Fibroblast of lung (primary cell): ENCODE data around the gene NUDT21. TPM values are rescaled to one million over a fixed set of nuclear protein-coding genes. Genes with fewer than 3 reads are reported as not detected.
A peak's percentile ranks its signal among the peaks of the same experiment; 100 is the strongest.

Experiments used
- DNase-seq, 2 donors: peaks; one replicate each; pipeline versions ENCODE4 v3.0.0 to v3.0.0-alpha.2; 2010; ENCODE audit warnings: low read depth in 2 of 2
- H2AFZ ChIP-seq: 2 replicates; pipeline ENCODE4 v1.5.1; 2012; ENCODE audit warnings: low read length, control low read depth, inconsistent platforms
- H3K27ac ChIP-seq: 2 replicates; pipeline ENCODE4 v1.5.1; 2011; ENCODE audit warnings: low read length, control low read depth; ENCODE audit not compliant: insufficient read depth
- H3K27me3 ChIP-seq: 2 replicates; pipeline ENCODE4 v1.5.1; 2011; ENCODE audit warnings: mild to moderate bottlenecking, low read length; ENCODE audit not compliant: control insufficient read depth, insufficient read depth
- H3K36me3 ChIP-seq: 2 replicates; pipeline ENCODE4 v1.5.1; 2011; ENCODE audit warnings: low read length; ENCODE audit not compliant: control insufficient read depth, insufficient read depth
- H3K4me1 ChIP-seq: 2 replicates; pipeline ENCODE4 v1.5.1; 2011; ENCODE audit warnings: low read length; ENCODE audit not compliant: control insufficient read depth, insufficient read depth; ENCODE audit errors: extremely low read depth
- H3K4me2 ChIP-seq: 2 replicates; pipeline ENCODE4 v1.5.1; 2011; ENCODE audit warnings: low read length, control low read depth; ENCODE audit not compliant: insufficient read depth; ENCODE audit errors: extremely low read depth
- H3K4me3 ChIP-seq, 4 experiments: fragments of 200-600 bp in 1 of 4; sonication (generic) in 1 of 4; replicated peaks in 1 of 4; 2 replicates each; pipeline ENCODE4 v1.5.1; 2011 to 2016; ENCODE audit warnings: low read length in 4 of 4, low read depth in 3 of 4, mild to moderate bottlenecking in 3 of 4, control low read depth in 2 of 4, inconsistent platforms in 1 of 4, mixed read lengths in 1 of 4; ENCODE audit not compliant: insufficient read depth in 1 of 4; ENCODE audit errors: control extremely low read depth in 1 of 4
- H3K79me2 ChIP-seq: 2 replicates; pipeline ENCODE4 v1.5.1; 2012; ENCODE audit warnings: mild to moderate bottlenecking, low read length, inconsistent platforms; ENCODE audit not compliant: control insufficient read depth, insufficient read depth
- H3K9ac ChIP-seq: 2 replicates; pipeline ENCODE4 v1.5.1; 2011; ENCODE audit warnings: mild to moderate bottlenecking, low read length, control low read depth; ENCODE audit not compliant: insufficient read depth
- H3K9me3 ChIP-seq: 2 replicates; pipeline ENCODE4 v1.5.1; 2012; ENCODE audit warnings: low read depth, low read length; ENCODE audit not compliant: control insufficient read depth, insufficient read depth
- H4K20me1 ChIP-seq: 2 replicates; pipeline ENCODE4 v1.5.1; 2011; ENCODE audit warnings: low read length; ENCODE audit not compliant: control insufficient read depth, insufficient read depth; ENCODE audit errors: extremely low read depth
- CTCF ChIP-seq, 2 donors: IDR thresholded peaks in 1 of 2; conservative IDR thresholded peaks in 1 of 2; 1 replicate in 1 of 2; 2 replicates in 1 of 2; pipeline ENCODE4 v1.5.1; 2011 to 2012; ENCODE audit warnings: low read length in 2 of 2, control low read depth in 1 of 2, inconsistent platforms in 1 of 2, low read depth in 1 of 2, mild to moderate bottlenecking in 1 of 2
- EZH2 ChIP-seq: IDR thresholded peaks from 2 replicates; pipeline ENCODE4 v1.5.1; 2012; ENCODE audit warnings: low read length, control low read depth, mild to moderate bottlenecking; ENCODE audit errors: missing control alignments
- polyA plus RNA-seq, 2 donors: library from polyadenylated mRNA; depleted of rRNA in 1 of 2; stranded (reverse) in 1 of 2; unstranded in 1 of 2; fragments of >200 nt; gene quantifications; 2 replicates each; pipeline ENCODE4 v1.2.1, GENCODE V29; 2011 to 2012; ENCODE audit warnings: missing spikeins in 1 of 2
- total RNA-seq: library from RNA; depleted of rRNA; stranded (reverse); fragments of >200 nt; gene quantifications from 2 replicates; pipeline ENCODE4 v1.2.1, GENCODE V29; 2014

The NUDT21 gene
- total and polyA plus RNA-seq, 2 donors (not counting 1 experiment from before 2014, with no cell fraction given): 69.9 to 132 TPM

- Histone ChIP-seq H3K27me3 (no peaks in the 10 kb centered on the region), H3K27ac (no peak overlapping the region), H2AFZ (no peak overlapping the region), H3K9ac (no peak overlapping the region), H3K4me2 (no peak overlapping the region), H3K4me1 (peaks cover 3% of the 10 kb centered on the region), H3K36me3 (no peaks in the 10 kb centered on the region), H3K79me2 (peaks cover 32% of the 10 kb centered on the region), H3K4me3 (no peak overlapping the region), H3K9me3 (no peaks in the 10 kb centered on the region), H4K20me1 (no peaks in the 10 kb centered on the region)
- DNase-seq: no peak
- TF ChIP-seq EZH2 (no peak), CTCF (conservative IDR thresholded peaks at IDR 0.05 in 1 of 2, IDR thresholded peaks at IDR 0.05 in 1 of 2; ENCODE audit: low read depth in 1 of 2, low read length in 2 of 2) (no peak)
These were observed 24.5 kb downstream of the NUDT21 start for GRCh38 chr16:56426585-56426984.

GRCh38 chr16:56425439-56425832 is 25.7 kb downstream of the NUDT21 start, which contains the start of gene AMFR:
Gene AMFR, minus strand, starts transcription at chr16:56425545. Its CDS starts 218 bp downstream, at chr16:56425327.
- H3K27me3 ChIP-seq: no peaks in the 10 kb centered on the region
- H3K79me2 ChIP-seq: peaks cover 43% of the 10 kb centered on the region
- no peaks in the 10 kb centered on the region for H3K36me3 ChIP-seq
- peak within 1 kb of the TSS; percentile 80 for H3K4me2 ChIP-seq
- H3K4me1 ChIP-seq: peaks cover 3% of the 10 kb centered on the region
- H3K27ac ChIP-seq: peak within 1 kb of the TSS; percentile 58
- H2AFZ ChIP-seq: peak within 1 kb of the TSS; percentile 34
- H4K20me1 ChIP-seq: no peaks in the 10 kb centered on the region
- peak within 1 kb of the TSS; percentile 78 to 89 (median 80) for H3K4me3 ChIP-seq
- no peaks in the 10 kb centered on the region for H3K9me3 ChIP-seq
- H3K9ac ChIP-seq: peak within 1 kb of the TSS; percentile 88
- TF ChIP-seq EZH2: no peak
- TF ChIP-seq CTCF (conservative IDR thresholded peaks at IDR 0.05 in 1 of 2, IDR thresholded peaks at IDR 0.05 in 1 of 2; ENCODE audit: low read depth in 1 of 2, low read length in 2 of 2): peak; percentile 1 to 32
- peak; percentile 79 to 80 for DNase-seq

- Histone ChIP-seq H3K36me3 (no peaks in the 10 kb centered on the region), H3K27ac (peak overlapping the region; percentile 58), H3K79me2 (peaks cover 49% of the 10 kb centered on the region), H4K20me1 (no peaks in the 10 kb centered on the region), H3K27me3 (no peaks in the 10 kb centered on the region), H3K9ac (peak overlapping the region; percentile 88), H3K4me2 (no peak overlapping the region), H3K4me3 (peak overlapping the region; percentile 78 to 89 (median 80)), H3K9me3 (no peaks in the 10 kb centered on the region), H2AFZ (peak overlapping the region; percentile 34), H3K4me1 (peaks cover 5% of the 10 kb centered on the region)
- no peak for TF ChIP-seq EZH2
- no peak for TF ChIP-seq CTCF (conservative IDR thresholded peaks at IDR 0.05 in 1 of 2, IDR thresholded peaks at IDR 0.05 in 1 of 2; ENCODE audit: low read depth in 1 of 2, low read length in 2 of 2)
- DNase-seq: peak; percentile 6 to 27
These were observed 26.2 kb downstream of the NUDT21 start for GRCh38 chr16:56424791-56425438.
